Vagina (tissue), 2 donors: ENCODE results near the gene PLA2G2D. TPM values are rescaled to one million over a fixed set of nuclear protein-coding genes. Genes with fewer than 3 reads are reported as not detected.

Source experiments
- DNase-seq, 2 donors: peaks; one replicate each; pipeline ENCODE4 v3.0.0-alpha.2; 2017; ENCODE audit errors: extremely low spot score in 2 of 2
- H3K27ac ChIP-seq: fragments of 200-600 bp; sonication (generic); one replicate; pipeline ENCODE4 v1.5.1; 2019
- H3K27me3 ChIP-seq: fragments of 200-600 bp; sonication (generic); one replicate; pipeline ENCODE4 v1.5.1; 2019
- H3K36me3 ChIP-seq, 2 donors: fragments of 200-600 bp; sonication (generic); one replicate each; pipeline ENCODE4 v1.5.1; 2017 to 2019
- H3K4me1 ChIP-seq: fragments of 200-600 bp; sonication (generic); one replicate; pipeline ENCODE4 v1.5.1; 2019
- H3K4me3 ChIP-seq, 2 donors: fragments of 200-600 bp; sonication (generic); 1 replicate in 1 of 2; 2 replicates in 1 of 2; pipeline ENCODE4 v1.5.1; 2016 to 2019
- H3K9me3 ChIP-seq: fragments of 200-600 bp; sonication (generic); one replicate; pipeline ENCODE4 v1.5.1; 2019
- POLR2A ChIP-seq, 2 donors: fragments of 450-650 bp; IDR thresholded peaks; one replicate each; pipeline ENCODE4 v1.6.1; 2017; ENCODE audit warnings: antibody characterized with exemption in 2 of 2, mild to moderate bottlenecking in 2 of 2, moderate library complexity in 2 of 2
- POLR2AphosphoS5 ChIP-seq, 2 donors: sonication (generic); formaldehyde crosslinking; IDR thresholded peaks; one replicate each; pipeline ENCODE4 v1.9.0; 2017; ENCODE audit warnings: antibody characterized with exemption in 2 of 2, mild to moderate bottlenecking in 2 of 2, low read depth in 1 of 2; ENCODE audit not compliant: insufficient read depth in 1 of 2
- intact Hi-C: fragments of 100-400 bp; cut with DNase I; formaldehyde crosslinking; loops from one replicate; pipeline ENCODE4 v1.15.1; 2023
- total RNA-seq: library from RNA; depleted of rRNA; stranded (reverse); fragments of >200 nt; gene quantifications from one replicate; pipeline ENCODE4 v1.2.3, GENCODE V29; 2016
- TF ChIP-seq, protein P1 (sequence below), 3 experiments: fragments of 450-650 bp in 2 of 3; fragments of 200-600 bp in 1 of 3; sonication (generic) in 1 of 3; IDR thresholded peaks; one replicate each; pipeline ENCODE4 v1.5.1; 2017 to 2019; ENCODE audit warnings: antibody characterized with exemption in 3 of 3, mild to moderate bottlenecking in 2 of 3, moderate library complexity in 2 of 3

The PLA2G2D gene
- total RNA-seq, 1 donor from 2014 or later = not detected

- DNase-seq = no peak
- TF ChIP-seq POLR2A (IDR thresholded peaks at IDR 0.05) = no peak
- no peak for TF ChIP-seq POLR2AphosphoS5 (IDR thresholded peaks at IDR 0.05; ENCODE audit: insufficient read depth in 1 of 2, low read depth in 1 of 2)
- TF ChIP-seq, protein P1, sequence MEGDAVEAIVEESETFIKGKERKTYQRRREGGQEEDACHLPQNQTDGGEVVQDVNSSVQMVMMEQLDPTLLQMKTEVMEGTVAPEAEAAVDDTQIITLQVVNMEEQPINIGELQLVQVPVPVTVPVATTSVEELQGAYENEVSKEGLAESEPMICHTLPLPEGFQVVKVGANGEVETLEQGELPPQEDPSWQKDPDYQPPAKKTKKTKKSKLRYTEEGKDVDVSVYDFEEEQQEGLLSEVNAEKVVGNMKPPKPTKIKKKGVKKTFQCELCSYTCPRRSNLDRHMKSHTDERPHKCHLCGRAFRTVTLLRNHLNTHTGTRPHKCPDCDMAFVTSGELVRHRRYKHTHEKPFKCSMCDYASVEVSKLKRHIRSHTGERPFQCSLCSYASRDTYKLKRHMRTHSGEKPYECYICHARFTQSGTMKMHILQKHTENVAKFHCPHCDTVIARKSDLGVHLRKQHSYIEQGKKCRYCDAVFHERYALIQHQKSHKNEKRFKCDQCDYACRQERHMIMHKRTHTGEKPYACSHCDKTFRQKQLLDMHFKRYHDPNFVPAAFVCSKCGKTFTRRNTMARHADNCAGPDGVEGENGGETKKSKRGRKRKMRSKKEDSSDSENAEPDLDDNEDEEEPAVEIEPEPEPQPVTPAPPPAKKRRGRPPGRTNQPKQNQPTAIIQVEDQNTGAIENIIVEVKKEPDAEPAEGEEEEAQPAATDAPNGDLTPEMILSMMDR (IDR thresholded peaks at IDR 0.05) = no peak
These were observed 55.5 kb downstream of the PLA2G2D start for GRCh38 chr1:20063861-20064292.

More at GRCh38 chr1:20063861-20064292, 55.5 kb downstream of the PLA2G2D start:
- Histone ChIP-seq H3K4me1 (no peaks in the 10 kb centered on the region), H3K36me3 (no peaks in the 10 kb centered on the region), H3K4me3 (no peak overlapping the region), H3K9me3 (no peaks in the 10 kb centered on the region), H3K27ac (no peak overlapping the region), H3K27me3 (no peaks in the 10 kb centered on the region)
- intact Hi-C loops = no loop called here

Other genes with a start within 250 kb of the PLA2G2D start
- gene OTUD3, start 237.1 kb downstream of the PLA2G2D start, total RNA-seq = 4.9 TPM
- gene PLA2G2E, start 195.9 kb downstream of the PLA2G2D start, total RNA-seq = not detected
- 515 TPM for gene PLA2G2A, start 139.9 kb downstream of the PLA2G2D start, total RNA-seq
- gene PLA2G5, start 49.3 kb downstream of the PLA2G2D start, total RNA-seq = 2.7 TPM
- gene PLA2G2F, start 19.8 kb upstream of the PLA2G2D start, total RNA-seq = not detected
- gene UBXN10, start 66.6 kb upstream of the PLA2G2D start, total RNA-seq = 0.49 TPM
- not detected for gene PLA2G2C, start 67.0 kb upstream of the PLA2G2D start, total RNA-seq
- gene VWA5B1, start 171.3 kb upstream of the PLA2G2D start, total RNA-seq = not detected